LNCAP (cell line): ENCODE results near the gene HS3ST5.

Experiments used
- TF ChIP-seq, protein P1 (sequence below): fragments of 450-650 bp; IDR thresholded peaks from 2 replicates; pipeline ENCODE4 v1.5.1; 2017; ENCODE audit warnings: mild to moderate bottlenecking

The HS3ST5 gene

GRCh38 chr6:114367315-114367961 lies 24.6 kb upstream of the HS3ST5 start:
- TF ChIP-seq, protein P1, sequence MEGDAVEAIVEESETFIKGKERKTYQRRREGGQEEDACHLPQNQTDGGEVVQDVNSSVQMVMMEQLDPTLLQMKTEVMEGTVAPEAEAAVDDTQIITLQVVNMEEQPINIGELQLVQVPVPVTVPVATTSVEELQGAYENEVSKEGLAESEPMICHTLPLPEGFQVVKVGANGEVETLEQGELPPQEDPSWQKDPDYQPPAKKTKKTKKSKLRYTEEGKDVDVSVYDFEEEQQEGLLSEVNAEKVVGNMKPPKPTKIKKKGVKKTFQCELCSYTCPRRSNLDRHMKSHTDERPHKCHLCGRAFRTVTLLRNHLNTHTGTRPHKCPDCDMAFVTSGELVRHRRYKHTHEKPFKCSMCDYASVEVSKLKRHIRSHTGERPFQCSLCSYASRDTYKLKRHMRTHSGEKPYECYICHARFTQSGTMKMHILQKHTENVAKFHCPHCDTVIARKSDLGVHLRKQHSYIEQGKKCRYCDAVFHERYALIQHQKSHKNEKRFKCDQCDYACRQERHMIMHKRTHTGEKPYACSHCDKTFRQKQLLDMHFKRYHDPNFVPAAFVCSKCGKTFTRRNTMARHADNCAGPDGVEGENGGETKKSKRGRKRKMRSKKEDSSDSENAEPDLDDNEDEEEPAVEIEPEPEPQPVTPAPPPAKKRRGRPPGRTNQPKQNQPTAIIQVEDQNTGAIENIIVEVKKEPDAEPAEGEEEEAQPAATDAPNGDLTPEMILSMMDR, result no peak

GRCh38 chr6:114366899-114367298 lies 24.1 kb upstream of the HS3ST5 start:
- TF ChIP-seq, protein P1, result no peak

- TF ChIP-seq, protein P1, result no peak
Measured at GRCh38 chr6:114364301-114364700, 21.5 kb upstream of the HS3ST5 start.

DNA sequence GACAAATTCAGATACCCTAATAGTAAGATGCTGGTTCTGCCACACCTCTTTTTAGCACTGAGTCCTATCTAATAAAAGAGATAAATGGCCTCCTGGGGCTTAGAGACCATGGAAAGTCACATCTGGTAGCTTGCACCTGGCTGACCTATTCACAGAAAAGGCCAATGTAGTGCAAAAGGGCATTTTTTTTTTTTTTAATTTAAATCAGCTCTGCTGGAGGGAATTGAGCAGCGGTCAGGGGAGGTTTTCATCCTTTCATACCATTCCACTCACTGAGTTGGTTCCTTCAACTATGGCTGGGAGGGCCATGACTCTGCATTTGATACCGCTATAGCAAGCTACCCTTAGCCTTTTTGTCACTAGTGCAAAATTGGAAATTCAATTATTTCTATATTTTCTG lies 20.1 kb upstream of the HS3ST5 start:
- TF ChIP-seq, protein P1, result no peak

- TF ChIP-seq, protein P1, result no peak
Measured at GRCh38 chr6:114362396-114362795, 19.6 kb upstream of the HS3ST5 start.

DNA sequence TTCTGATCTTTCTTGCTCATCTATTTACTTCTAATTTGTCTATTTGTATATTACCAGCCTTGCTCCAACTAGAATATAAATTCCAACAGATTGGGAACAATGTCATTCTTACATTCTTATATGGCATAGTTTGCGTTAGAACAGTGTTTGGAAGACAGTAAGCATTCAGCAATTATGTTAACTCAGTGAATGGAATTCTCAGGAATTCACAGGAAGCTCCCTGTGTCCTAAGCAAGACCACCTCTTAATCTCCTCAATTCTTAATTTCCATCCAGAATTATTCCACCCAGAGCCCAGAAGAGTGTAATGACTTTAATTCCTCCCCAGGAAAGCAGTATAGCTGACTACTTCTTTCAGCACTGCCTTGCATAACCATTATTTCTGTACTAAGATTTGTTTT lies 18.2 kb upstream of the HS3ST5 start:
- TF ChIP-seq, protein P1, result no peak

DNA sequence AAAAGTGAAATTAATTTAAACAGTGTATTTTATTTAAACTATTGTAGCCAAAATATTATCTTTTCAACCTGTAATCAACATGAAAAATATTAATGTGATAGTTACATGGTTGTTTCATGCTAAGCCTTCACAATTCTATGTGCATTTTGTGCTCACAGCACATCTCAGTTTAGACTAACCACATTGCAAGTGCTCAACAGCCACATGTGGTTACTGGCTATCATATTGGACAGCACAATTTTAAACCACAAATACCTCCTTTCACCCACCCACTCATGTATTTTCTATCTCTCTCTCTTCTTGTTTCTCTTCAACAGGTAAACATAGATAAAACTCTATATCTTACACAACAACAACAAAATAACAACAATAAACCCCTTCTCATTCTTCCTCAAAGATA lies 12.5 kb upstream of the HS3ST5 start:
- TF ChIP-seq, protein P1, result no peak

- TF ChIP-seq, protein P1, result no peak
Measured at GRCh38 chr6:114354482-114354881, 11.7 kb upstream of the HS3ST5 start.
